HG03159 (cell line): Measurements from ENCODE around the gene C2CD4C.
"Not testable (repeated sequence)": the region's sequence is repeated elsewhere in the genome, so short reads cannot be mapped to it uniquely, and the experiment has no call there.

ENCODE experiments used
- ATAC-seq: cut with Tn5 transposase; IDR thresholded peaks from one replicate; pipeline ENCODE4 v1.9.1; 2021; ENCODE audit warnings: mild to moderate bottlenecking, moderate library complexity; ENCODE audit not compliant: unreplicated experiment

The C2CD4C gene

GRCh38 chr19:400976-401865, 7.7 kb downstream of the C2CD4C start:
- no peak for ATAC-seq

GRCh38 chr19:399370-399769, 9.6 kb downstream of the C2CD4C start:
- ATAC-seq: no peak

- ATAC-seq: no peak
Measured at GRCh38 chr19:398719-399118, 10.2 kb downstream of the C2CD4C start.

DNA sequence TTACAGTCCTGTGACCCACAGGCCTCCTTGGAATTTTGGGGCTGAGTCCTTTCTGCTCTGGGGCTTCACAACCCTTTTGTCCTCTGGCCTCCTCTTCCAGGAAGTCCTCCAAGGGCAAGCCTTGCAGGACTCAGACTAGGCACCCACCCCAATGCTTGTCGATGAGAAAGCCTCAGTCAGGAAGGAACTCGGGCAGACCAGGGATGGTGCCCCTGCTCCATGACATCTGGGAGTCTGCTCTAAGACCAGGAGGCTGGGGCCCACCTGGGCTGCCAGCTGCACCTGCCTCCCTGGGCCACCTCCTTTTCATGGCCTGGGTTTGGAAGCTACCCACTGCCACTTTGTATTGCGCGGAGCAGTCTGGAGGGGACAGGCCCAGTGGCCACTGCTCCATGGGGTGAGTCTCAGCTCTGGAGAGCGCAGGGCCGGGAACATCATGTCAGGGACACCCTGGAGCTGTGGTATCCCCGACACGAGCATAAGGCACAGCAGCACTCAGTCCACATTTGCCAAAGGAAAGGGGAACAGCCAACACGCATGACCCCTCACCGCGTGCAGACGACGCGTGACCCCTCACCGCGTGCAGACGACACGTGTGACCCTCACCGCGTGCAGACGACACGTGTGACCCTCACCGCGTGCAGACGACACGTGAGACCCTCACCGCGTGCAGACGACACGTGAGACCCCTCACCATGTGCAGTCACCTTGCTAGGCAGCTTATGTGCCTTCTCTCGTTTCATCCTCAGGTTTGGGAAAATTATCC, 10.8 kb downstream of the C2CD4C start:
- no peak for ATAC-seq

- no peak for ATAC-seq
Measured at GRCh38 chr19:397321-397720, 11.6 kb downstream of the C2CD4C start.

GRCh38 chr19:395467-395866, 13.5 kb downstream of the C2CD4C start:
- no peak for ATAC-seq

GRCh38 chr19:394857-395256, 14.1 kb downstream of the C2CD4C start:
- not testable (repeated sequence) for ATAC-seq

DNA sequence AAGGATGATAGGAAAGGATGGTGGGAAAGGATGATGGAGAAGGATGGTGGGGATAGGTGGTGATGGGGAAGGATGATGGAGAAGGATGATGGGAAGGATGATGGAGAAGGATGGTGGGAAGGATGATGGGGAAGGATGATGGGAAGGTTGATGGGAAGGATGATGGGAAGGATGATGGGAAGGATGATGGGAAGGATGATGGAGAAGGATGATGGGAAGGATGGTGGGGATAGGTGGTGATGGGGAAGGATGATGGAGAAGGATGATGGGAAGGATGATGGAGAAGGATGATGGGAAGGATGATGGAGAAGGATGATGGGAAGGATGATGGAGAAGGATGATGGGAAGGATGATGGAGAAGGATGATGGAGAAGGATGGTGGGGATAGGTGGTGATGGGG, 15.4 kb downstream of the C2CD4C start:
- ATAC-seq: not testable (repeated sequence)

DNA sequence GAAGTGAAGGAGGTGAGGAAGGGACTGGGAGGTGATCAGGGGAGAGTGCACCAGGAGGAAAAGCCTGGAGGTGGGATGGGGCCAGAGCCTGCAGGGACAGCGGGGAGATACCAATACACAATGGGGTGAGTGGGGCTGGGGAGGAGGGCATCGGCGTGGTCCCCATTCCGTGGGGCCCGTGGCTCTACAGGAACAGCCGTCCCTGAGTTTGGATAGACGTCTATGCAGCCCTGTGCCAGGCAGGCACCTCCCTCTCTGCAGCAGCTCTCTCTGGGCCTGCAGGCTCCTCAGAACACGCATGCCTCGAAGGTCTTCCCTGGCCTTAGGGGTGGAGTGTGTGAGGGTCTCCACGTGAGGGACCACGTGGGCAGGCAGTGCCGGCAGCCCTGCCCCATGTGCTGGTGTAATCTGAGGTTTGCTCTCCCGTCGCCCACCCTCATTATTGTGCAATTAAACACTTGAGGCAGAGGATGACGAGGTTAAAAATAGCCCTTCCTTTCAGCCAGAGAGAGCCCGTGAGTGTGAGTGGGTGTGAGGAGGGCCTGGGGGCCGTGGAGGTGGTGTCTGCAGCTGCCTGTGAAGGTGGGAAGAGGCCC, 16.5 kb downstream of the C2CD4C start:
- ATAC-seq: no peak

DNA sequence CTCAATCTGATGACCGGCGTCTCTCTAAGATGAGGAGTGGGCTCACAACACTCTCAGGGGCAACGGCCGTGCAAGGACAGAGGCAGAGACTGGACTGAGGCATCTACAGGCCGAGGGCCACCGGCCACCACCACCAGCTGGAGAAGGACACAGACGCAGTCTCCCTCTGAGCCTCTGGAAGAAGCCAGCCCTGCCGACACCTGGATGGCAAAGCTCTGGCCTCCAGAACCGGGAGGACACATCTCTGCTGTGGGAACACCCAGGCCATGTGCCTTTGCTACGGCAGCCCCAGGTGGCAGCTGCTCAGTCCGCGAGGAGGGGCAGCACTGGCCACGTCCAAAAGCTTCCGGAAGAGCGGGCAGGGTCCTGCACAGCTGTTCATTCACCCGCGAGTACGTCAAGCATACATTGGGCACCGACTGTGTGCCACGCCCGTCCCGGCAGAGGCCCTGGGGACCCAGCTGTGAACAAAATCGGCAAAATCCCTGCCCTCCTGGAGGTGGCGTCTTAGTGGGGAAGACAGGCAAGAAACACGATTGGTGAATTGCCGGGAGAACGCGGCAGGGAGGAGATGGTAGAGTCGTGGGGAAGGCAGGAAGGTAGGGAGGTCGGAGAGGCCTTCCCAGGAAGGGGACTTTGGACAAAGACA, 17.1 kb downstream of the C2CD4C start:
- ATAC-seq: no peak

- no peak for ATAC-seq
Measured at GRCh38 chr19:391207-391557, 17.8 kb downstream of the C2CD4C start.

GRCh38 chr19:390386-391206, 18.4 kb downstream of the C2CD4C start:
- no peak for ATAC-seq

DNA sequence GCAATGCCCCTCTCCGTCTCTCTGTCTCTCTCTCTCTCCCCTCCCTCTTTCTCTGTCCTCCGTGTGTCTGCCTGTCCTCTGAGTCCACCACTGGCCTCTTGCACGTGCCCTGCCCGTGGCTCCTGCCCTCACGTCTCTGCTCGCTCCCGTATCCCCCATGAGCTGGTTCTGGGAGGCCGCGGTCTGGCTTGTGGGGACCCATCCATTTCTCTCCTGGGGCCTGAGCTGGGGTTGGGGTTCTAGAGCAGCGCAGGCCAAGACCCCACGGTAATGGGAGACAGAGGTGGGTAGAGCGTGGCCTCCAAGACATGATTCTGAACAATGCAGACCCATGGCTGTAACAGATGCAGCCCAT, 19.0 kb downstream of the C2CD4C start:
- ATAC-seq: no peak

GRCh38 chr19:389255-389934, 19.6 kb downstream of the C2CD4C start:
- ATAC-seq: no peak

DNA sequence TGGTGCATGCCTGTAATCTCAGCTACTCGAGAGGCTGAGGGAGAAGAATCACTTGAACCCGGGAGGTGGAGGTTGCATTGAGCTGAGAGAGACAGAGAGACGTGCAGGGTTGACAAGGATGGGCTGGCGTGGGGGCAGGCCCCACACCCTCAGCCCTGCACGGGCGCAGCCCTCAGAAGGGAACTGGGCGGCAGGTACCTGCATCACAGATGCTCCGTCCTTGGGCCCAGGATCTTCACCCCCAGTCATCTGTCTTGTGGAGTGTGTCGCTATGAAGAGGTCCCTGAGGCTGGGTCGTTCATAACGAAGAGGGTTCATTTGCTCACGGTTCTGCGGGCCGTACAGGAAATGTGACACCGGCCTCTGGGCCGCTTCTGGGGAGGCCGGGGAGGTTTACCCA, 20.3 kb downstream of the C2CD4C start:
- ATAC-seq: no peak

DNA sequence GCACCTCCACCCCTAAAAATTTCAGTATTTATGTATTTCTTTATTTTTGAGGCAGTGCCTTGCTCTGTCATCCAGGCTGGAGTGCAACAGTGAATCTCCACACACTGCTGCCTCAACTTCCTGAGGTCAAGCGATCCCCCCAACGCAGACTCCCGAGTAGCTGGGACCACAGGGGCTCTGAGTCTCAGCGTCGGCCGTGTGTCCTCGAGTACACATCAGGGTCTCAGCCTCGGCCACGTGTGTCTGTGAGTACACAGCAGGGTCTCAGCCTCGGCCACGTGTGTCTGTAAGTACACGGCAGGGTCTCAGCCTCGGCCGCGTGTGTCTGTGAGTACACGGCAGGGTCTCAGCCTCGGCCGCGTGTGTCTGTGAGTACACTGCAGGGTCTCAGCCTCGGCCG, 21.2 kb downstream of the C2CD4C start:
- ATAC-seq: no peak

- not testable (repeated sequence) for ATAC-seq
Measured at GRCh38 chr19:386632-387301, 22.2 kb downstream of the C2CD4C start.

- not testable (repeated sequence) for ATAC-seq
Measured at GRCh38 chr19:386189-386588, 22.8 kb downstream of the C2CD4C start.

DNA sequence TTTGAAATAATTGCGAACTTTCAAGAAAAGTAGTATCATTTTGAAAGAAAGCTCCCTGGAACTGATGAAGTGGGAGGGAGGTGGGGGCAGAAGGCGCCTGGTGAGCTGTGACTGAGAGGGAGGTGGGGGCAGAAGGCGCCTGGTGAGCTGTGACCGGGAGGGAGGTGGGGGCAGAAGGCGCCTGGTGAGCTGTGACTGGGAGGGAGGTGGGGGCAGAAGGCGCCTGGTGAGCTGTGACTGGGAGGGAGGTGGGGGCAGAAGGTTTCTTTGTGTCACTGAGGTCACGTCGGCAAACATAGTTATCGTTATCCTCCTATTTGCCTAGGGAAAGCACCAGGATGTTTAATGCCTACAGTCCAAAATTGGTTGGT, 24.2 kb downstream of the C2CD4C start:
- no peak for ATAC-seq
